Mucosa of rectum (tissue), 2 donors: ENCODE data around the gene HADH.

Experiments
- H3K27ac ChIP-seq, 2 donors: one replicate each; pipeline ENCODE4 v1.7.0; 2013; ENCODE audit warnings: inconsistent platforms in 2 of 2, low read depth in 2 of 2, low read length in 2 of 2
- H3K27me3 ChIP-seq, 2 donors: one replicate each; pipeline ENCODE4 v1.7.0; 2013; ENCODE audit warnings: low read length in 2 of 2; ENCODE audit not compliant: control insufficient read depth in 2 of 2, insufficient read depth in 2 of 2
- H3K36me3 ChIP-seq, 2 donors: one replicate each; pipeline ENCODE4 v1.7.0; 2013; ENCODE audit warnings: low read length in 2 of 2; ENCODE audit not compliant: control insufficient read depth in 2 of 2, insufficient read depth in 2 of 2
- H3K4me1 ChIP-seq, 2 donors: one replicate each; pipeline ENCODE4 v1.7.0; 2013; ENCODE audit warnings: low read length in 2 of 2, mild to moderate bottlenecking in 1 of 2; ENCODE audit not compliant: control insufficient read depth in 2 of 2, insufficient read depth in 2 of 2
- H3K4me3 ChIP-seq, 2 donors: one replicate each; pipeline ENCODE4 v1.7.0; 2013; ENCODE audit warnings: low read length in 2 of 2
- H3K9ac ChIP-seq, 2 donors: one replicate each; pipeline ENCODE4 v1.7.0; 2013; ENCODE audit warnings: low read length in 2 of 2, low read depth in 1 of 2, mild to moderate bottlenecking in 1 of 2
- H3K9me3 ChIP-seq, 2 donors: one replicate each; pipeline ENCODE4 v1.7.0; 2013; ENCODE audit warnings: low read length in 2 of 2; ENCODE audit not compliant: control insufficient read depth in 2 of 2
- donor health status: healthy.
- donor health status: Normal muscosa, but diverticular disease.

Gene HADH

DNA sequence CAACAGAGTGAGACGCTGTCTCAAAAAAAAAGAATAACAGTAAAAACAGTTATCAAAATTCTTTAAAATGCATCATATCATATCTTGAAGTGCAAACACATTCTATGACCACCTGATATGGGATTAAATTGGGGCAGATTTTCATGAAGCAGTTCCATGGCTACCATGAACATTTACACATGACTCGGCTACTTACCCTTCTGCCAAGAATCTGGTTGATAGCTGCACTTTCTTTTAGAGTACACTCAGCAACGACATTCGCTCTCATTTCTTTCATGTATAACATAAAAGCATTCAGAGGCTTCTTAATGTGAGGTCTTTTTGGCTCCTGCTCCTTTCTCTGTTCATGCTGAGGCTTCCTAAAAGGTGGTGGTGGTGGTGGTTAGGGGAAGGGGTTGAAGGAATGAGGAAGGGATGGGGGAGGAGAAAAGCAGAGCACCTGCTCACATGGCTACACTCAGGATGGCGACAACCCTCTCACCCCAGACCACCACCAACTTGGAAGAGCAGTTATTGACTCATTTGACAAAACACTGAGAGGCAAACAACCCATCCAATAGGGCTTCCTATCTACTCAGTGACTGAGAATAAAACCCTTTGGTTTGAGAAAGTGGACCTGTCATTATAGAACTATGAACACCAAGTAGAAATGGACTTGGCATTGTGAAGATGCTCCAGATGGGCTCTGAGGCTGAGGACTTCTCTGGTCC is 88.5 kb downstream of the HADH start:
- no peaks in the 10 kb centered on the region for H3K9me3 ChIP-seq
- no peaks in the 10 kb centered on the region for H3K4me1 ChIP-seq
- no peaks in the 10 kb centered on the region for H3K36me3 ChIP-seq
- H3K27me3 ChIP-seq, result no peaks in the 10 kb centered on the region
- H3K27ac ChIP-seq, result no peak overlapping the region
- H3K4me3 ChIP-seq, result no peak overlapping the region
- no peak overlapping the region for H3K9ac ChIP-seq

DNA sequence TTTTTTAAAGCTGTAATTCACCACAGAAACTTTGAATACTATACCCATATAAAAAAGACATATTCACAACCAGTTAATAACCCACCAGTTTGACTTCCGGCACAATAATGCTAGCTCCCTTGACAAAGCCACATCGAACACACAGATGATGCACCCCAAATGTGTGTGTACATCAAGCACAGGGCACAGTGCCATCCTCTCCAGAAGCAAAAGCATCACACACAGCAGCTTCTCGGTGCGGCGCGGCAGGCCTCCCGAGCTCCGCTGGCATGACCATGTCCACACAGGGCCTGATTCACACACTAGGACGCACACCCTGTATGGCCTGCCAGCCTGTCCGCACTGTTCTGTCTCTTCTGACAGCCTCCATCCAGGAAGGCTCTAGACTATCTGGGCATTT is 91.1 kb downstream of the HADH start:
- no peak overlapping the region for H3K9ac ChIP-seq
- no peaks in the 10 kb centered on the region for H3K36me3 ChIP-seq
- no peaks in the 10 kb centered on the region for H3K9me3 ChIP-seq
- no peaks in the 10 kb centered on the region for H3K27me3 ChIP-seq
- H3K4me3 ChIP-seq, result no peak overlapping the region
- no peak overlapping the region for H3K27ac ChIP-seq
- H3K4me1 ChIP-seq, result no peaks in the 10 kb centered on the region

DNA sequence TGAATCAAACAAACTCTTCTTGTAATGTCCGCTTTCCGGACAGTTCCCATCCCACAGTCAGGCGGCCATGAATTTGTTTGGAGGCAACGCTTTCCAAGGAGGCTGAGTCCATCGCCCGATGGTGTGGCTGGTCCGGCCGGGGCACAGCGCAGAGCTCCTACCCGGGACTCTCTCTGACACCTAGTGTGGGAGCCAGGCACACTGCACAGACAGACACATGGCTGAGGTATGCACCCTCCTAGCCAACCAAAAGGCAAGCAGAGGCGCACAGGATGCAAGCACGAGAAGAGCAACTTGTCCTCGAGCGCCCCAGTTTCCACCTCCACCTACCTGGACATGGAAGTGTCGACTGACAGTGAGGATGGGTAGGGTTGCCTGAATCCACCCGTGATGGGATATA is 91.6 kb downstream of the HADH start:
- Histone ChIP-seq H3K27me3 (no peaks in the 10 kb centered on the region), H3K9me3 (no peaks in the 10 kb centered on the region), H3K27ac (no peak overlapping the region), H3K9ac (no peak overlapping the region), H3K36me3 (no peaks in the 10 kb centered on the region), H3K4me3 (no peak overlapping the region), H3K4me1 (no peaks in the 10 kb centered on the region)
